CD4-positive, alpha-beta memory T cell (primary cell): ENCODE measurements around the gene TLR1. TPM values are rescaled to one million over a fixed set of nuclear protein-coding genes. Genes with fewer than 3 reads are reported as not detected.

Experiments used
- CTCF ChIA-PET: fragments of 350-600 bp; sonication (Branson Sonifier 250); formaldehyde crosslinking; loops from one replicate; lab custom pipeline; 2021; ENCODE audit warnings: inconsistent platforms; ENCODE audit not compliant: partially characterized antibody; lab: Charles Lee
- POLR2A ChIA-PET: fragments of 350-600 bp; sonication (Branson Sonifier 250); formaldehyde crosslinking; loops from one replicate; lab custom pipeline; 2021; ENCODE audit not compliant: partially characterized antibody; lab: Charles Lee
- DNase-seq, 5 donors: peaks; one replicate each; pipeline versions ENCODE4 v3.0.0 to v3.0.0-alpha.2; 2020 to 2022; ENCODE audit warnings: mixed read lengths in 1 of 5
- H3K27ac ChIP-seq: one replicate; pipeline ENCODE4 v1.7.0; 2013; ENCODE audit warnings: low read depth, low read length
- H3K27me3 ChIP-seq: 2 replicates; pipeline ENCODE4 v1.7.0; 2013; ENCODE audit warnings: mild to moderate bottlenecking, low read length, moderate library complexity; ENCODE audit not compliant: insufficient read depth
- H3K36me3 ChIP-seq: 2 replicates; pipeline ENCODE4 v1.7.0; 2013; ENCODE audit warnings: mild to moderate bottlenecking, low read length, moderate library complexity; ENCODE audit not compliant: insufficient read depth
- H3K4me1 ChIP-seq: 2 replicates; pipeline ENCODE4 v1.7.0; 2013; ENCODE audit warnings: mild to moderate bottlenecking, low read length, moderate library complexity; ENCODE audit not compliant: insufficient read depth
- H3K4me3 ChIP-seq, 2 donors: one replicate each; pipeline ENCODE4 v1.7.0; 2013; ENCODE audit warnings: low read length in 2 of 2, mild to moderate bottlenecking in 1 of 2
- H3K9me3 ChIP-seq, 2 donors: one replicate each; pipeline ENCODE4 v1.7.0; 2013; ENCODE audit warnings: low read length in 2 of 2, control low read depth in 1 of 2; ENCODE audit not compliant: control insufficient read depth in 1 of 2
- H3K27ac Mint-ChIP-seq, 7 donors: one replicate each; pipeline ENCODE4 v1.8.0; 2020 to 2021; ENCODE audit warnings: mixed read lengths in 7 of 7, mild to moderate bottlenecking in 6 of 7, inconsistent platforms in 3 of 7, moderate library complexity in 3 of 7
- H3K27me3 Mint-ChIP-seq, 2 donors: one replicate each; pipeline ENCODE4 v1.8.0; 2020 to 2021; ENCODE audit warnings: mixed read lengths in 2 of 2
- H3K36me3 Mint-ChIP-seq, 2 donors: one replicate each; pipeline ENCODE4 v1.8.0; 2020 to 2021; ENCODE audit warnings: mixed read lengths in 2 of 2, inconsistent platforms in 1 of 2, mild to moderate bottlenecking in 1 of 2
- H3K4me1 Mint-ChIP-seq, 4 donors: one replicate each; pipeline ENCODE4 v1.8.0; 2020 to 2021; ENCODE audit warnings: mixed read lengths in 4 of 4, mild to moderate bottlenecking in 1 of 4
- H3K4me3 Mint-ChIP-seq, 8 donors: one replicate each; pipeline ENCODE4 v1.8.0; 2020 to 2021; ENCODE audit warnings: mixed read lengths in 8 of 8, mild to moderate bottlenecking in 7 of 8, moderate library complexity in 6 of 8, inconsistent platforms in 3 of 8
- H3K9me3 Mint-ChIP-seq, 8 donors: one replicate each; pipeline ENCODE4 v1.8.0; 2020 to 2021; ENCODE audit warnings: mixed read lengths in 8 of 8, mild to moderate bottlenecking in 5 of 8, inconsistent platforms in 3 of 8, moderate library complexity in 1 of 8
- intact Hi-C: fragments of 100-400 bp; cut with micrococcal nuclease; formaldehyde crosslinking; loops from one replicate; pipeline ENCODE4 v1.15.1; 2023
- polyA plus RNA-seq, 2 donors: library from polyadenylated mRNA; unstranded; fragments of 300-500 nt; fragmentation: Illumina TruSeq; gene quantifications; one replicate each; pipeline ENCODE4 v1.2.3, GENCODE V29; 2021
- total RNA-seq, 2 experiments: library from RNA; stranded (reverse); gene quantifications; one replicate each; pipeline ENCODE4 v1.2.3, GENCODE V29; 2021

TLR1 gene
- total and polyA plus RNA-seq, 4 experiments from 2014 or later, result 16.2 to 24.3 (median 19.9) TPM

DNA sequence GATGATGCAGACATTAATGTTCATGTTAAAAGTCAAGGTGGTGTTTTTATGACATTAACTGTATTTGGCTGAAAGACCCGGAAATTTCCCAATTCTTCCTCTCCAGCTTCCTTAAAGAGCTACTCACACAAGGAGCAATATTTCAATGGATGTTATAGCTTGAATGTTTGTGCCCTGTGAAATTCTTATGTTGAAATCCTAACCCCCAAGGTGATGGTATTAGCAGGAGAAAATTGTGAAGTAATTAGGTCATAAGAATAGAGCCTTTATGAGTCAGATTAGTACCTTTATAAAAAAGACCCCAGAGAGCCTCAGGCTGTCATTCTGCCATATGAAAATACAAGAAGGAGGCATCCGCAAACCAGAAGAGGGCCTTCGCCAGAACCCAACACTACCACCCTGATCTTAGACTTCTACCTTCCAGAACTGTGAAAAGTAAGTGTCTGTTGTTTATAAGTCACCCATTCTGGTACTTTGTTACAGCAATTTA, 3.6 kb downstream of the TLR1 start:
- no peak for DNase-seq
- Histone ChIP-seq H3K4me3 (no peak overlapping the region), H3K4me1 (peaks cover 24% of the 10 kb centered on the region), H3K27me3 (no peaks in the 10 kb centered on the region), H3K9me3 (peaks cover 2 to 18% of the 10 kb centered on the region in 2 donors), H3K27ac (no peak overlapping the region), H3K36me3 (peaks cover 30% of the 10 kb centered on the region)
- H3K36me3 Mint-ChIP-seq, result peaks cover 65 to 71% of the 10 kb centered on the region in 2 donors
- peaks cover 4 to 74% (median 56%) of the 10 kb centered on the region in 8 donors for H3K9me3 Mint-ChIP-seq
- H3K27ac Mint-ChIP-seq, result no peak overlapping the region
- H3K27me3 Mint-ChIP-seq, result no peaks in the 10 kb centered on the region
- ChIA-PET POLR2A (interaction anchor here (1.6 kb wide), 1 partner anchor 18 kb away, joined by 3 read pairs; the partner anchor contains the start of gene TLR10), CTCF (interaction anchor here (1.2 to 7.3 kb wide), 4 partner anchors 17 to 74 kb away, joined by 3 to 86 read pairs (median 28); partner anchors contain the start of gene TLR10)
- intact Hi-C loops, result loop anchor here (10.0 kb wide), 1 partner anchor 1174 kb away; the partner anchor contains the start of gene PDS5A
- peak overlapping the region in 1 of 8 donors; percentile 3 for H3K4me3 Mint-ChIP-seq
- peaks cover 24 to 46% (median 34%) of the 10 kb centered on the region in 4 donors for H3K4me1 Mint-ChIP-seq

GRCh38 chr4:38800366-38800765, 4.2 kb downstream of the TLR1 start:
- POLR2A ChIA-PET, result no interaction called here
- intact Hi-C loops, result loop anchor here (10.0 kb wide), 1 partner anchor 1174 kb away; the partner anchor contains the start of gene PDS5A
- H3K27me3 Mint-ChIP-seq, result no peaks in the 10 kb centered on the region

DNA sequence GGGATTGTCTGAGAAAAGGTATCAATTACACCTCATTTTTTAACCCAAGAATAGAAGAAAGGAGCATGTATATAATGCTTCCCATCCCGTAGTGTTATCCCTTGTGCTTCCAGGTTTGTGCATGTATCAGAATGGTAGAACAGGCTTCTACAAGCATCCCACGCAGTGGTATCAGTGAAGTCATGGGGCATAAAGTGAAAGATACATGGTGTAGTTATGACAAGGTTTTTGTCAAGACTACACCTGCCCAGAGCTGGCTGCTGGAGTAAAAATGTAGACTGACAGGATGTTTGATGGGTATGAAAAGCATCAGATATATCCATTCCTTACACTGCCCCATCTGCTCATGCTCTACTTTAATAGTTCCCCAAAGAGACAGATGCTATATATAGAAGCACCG, 9.5 kb downstream of the TLR1 start:
- ChIA-PET CTCF (interaction anchor here (1.3 to 3.8 kb wide), 4 partner anchors 8 to 35 kb away, joined by 3 to 18 read pairs (median 5); partner anchors contain the start of genes TLR1 and TLR10), POLR2A (interaction anchor here (1.7 kb wide), 1 partner anchor 9 kb away, joined by 5 read pairs; the partner anchor contains the start of gene TLR1)
- H3K36me3 ChIP-seq, result peaks cover 24% of the 10 kb centered on the region
- H3K9me3 ChIP-seq, result peaks cover 0 to 29% of the 10 kb centered on the region in 2 donors
- no peak overlapping the region for H3K4me3 ChIP-seq
- peaks cover 0 to 4% (median 2%) of the 10 kb centered on the region in 4 donors for H3K4me1 Mint-ChIP-seq
- H3K27me3 ChIP-seq, result no peaks in the 10 kb centered on the region
- intact Hi-C loops, result no loop called here
- H3K27ac Mint-ChIP-seq, result no peak overlapping the region
- no peaks in the 10 kb centered on the region for H3K4me1 ChIP-seq
- no peak overlapping the region for H3K27ac ChIP-seq
- no peak overlapping the region for H3K4me3 Mint-ChIP-seq
- peaks cover 47 to 48% of the 10 kb centered on the region in 2 donors for H3K36me3 Mint-ChIP-seq
- no peak for DNase-seq
- peaks cover 6 to 92% (median 71%) of the 10 kb centered on the region in 8 donors for H3K9me3 Mint-ChIP-seq
- no peaks in the 10 kb centered on the region for H3K27me3 Mint-ChIP-seq

More at GRCh38 chr4:38800366-38800765, 4.2 kb downstream of the TLR1 start:
- Histone ChIP-seq H3K27me3 (no peaks in the 10 kb centered on the region), H3K36me3 (peaks cover 30% of the 10 kb centered on the region), H3K4me1 (peaks cover 18% of the 10 kb centered on the region), H3K9me3 (peaks cover 2 to 24% of the 10 kb centered on the region in 2 donors), H3K4me3 (no peak overlapping the region), H3K27ac (no peak overlapping the region)
- Mint-ChIP-seq H3K4me3 (peak overlapping the region in 1 of 8 donors; percentile 8), H3K9me3 (peaks cover 4 to 80% (median 62%) of the 10 kb centered on the region in 8 donors), H3K27ac (no peak overlapping the region), H3K4me1 (peaks cover 17 to 39% (median 28%) of the 10 kb centered on the region in 4 donors), H3K36me3 (peaks cover 66 to 73% of the 10 kb centered on the region in 2 donors)
- CTCF ChIA-PET, result interaction anchor here (1.2 to 7.3 kb wide), 4 partner anchors 16 to 73 kb away, joined by 3 to 86 read pairs (median 28); partner anchors contain the start of gene TLR10
- no peak for DNase-seq

DNA sequence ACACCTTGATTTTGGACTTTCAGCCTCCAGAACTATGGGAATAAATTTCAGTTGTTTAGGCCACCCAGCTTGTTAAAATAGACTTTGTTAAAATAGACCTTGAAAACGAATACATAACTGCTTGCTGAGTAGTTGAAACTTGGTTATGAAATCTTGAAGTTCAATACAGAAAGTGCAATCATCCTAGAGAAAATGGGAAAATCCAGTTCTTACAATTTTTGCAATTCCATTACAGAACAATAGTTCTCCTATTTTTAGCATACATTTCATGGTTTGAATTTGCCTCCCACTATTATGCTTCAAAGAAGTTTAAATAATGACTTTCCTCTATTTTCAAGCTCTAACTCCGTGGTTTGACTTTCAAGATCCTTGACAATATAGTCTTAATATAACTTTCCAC, 10.5 kb downstream of the TLR1 start:
- H3K27ac Mint-ChIP-seq, result no peak overlapping the region
- peaks cover 0 to 3% (median 0%) of the 10 kb centered on the region in 4 donors for H3K4me1 Mint-ChIP-seq
- ChIA-PET CTCF (interaction anchor here (0.7 to 3.8 kb wide), 7 partner anchors 9 to 67 kb away, joined by 3 to 18 read pairs (median 3); partner anchors contain the start of genes TLR1 and TLR10), POLR2A (no interaction called here)
- no peaks in the 10 kb centered on the region for H3K4me1 ChIP-seq
- peaks cover 2 to 89% (median 67%) of the 10 kb centered on the region in 8 donors for H3K9me3 Mint-ChIP-seq
- no peak overlapping the region for H3K4me3 ChIP-seq
- peaks cover 39 to 43% of the 10 kb centered on the region in 2 donors for H3K36me3 Mint-ChIP-seq
- no peak overlapping the region for H3K27ac ChIP-seq
- peaks cover 14% of the 10 kb centered on the region for H3K36me3 ChIP-seq
- no peaks in the 10 kb centered on the region for H3K27me3 Mint-ChIP-seq
- DNase-seq, result no peak
- intact Hi-C loops, result no loop called here
- H3K27me3 ChIP-seq, result no peaks in the 10 kb centered on the region
- peaks cover 0 to 29% of the 10 kb centered on the region in 2 donors for H3K9me3 ChIP-seq
- H3K4me3 Mint-ChIP-seq, result no peak overlapping the region

- no peak overlapping the region for H3K4me3 ChIP-seq
- H3K36me3 Mint-ChIP-seq, result peaks cover 14 to 24% of the 10 kb centered on the region in 2 donors
- H3K9me3 Mint-ChIP-seq, result peaks cover 2 to 68% (median 53%) of the 10 kb centered on the region in 8 donors
- ChIA-PET CTCF (interaction anchor here (1.1 to 4.1 kb wide), 4 partner anchors 10 to 614 kb away, joined by 3 to 15 read pairs (median 8); no protein-coding TSS in a partner anchor), POLR2A (no interaction called here)
- no peaks in the 10 kb centered on the region for H3K4me1 ChIP-seq
- H3K4me3 Mint-ChIP-seq, result no peak overlapping the region
- H3K27ac Mint-ChIP-seq, result no peak overlapping the region
- H3K27me3 ChIP-seq, result no peaks in the 10 kb centered on the region
- H3K9me3 ChIP-seq, result peaks cover 0 to 12% of the 10 kb centered on the region in 2 donors
- H3K27me3 Mint-ChIP-seq, result no peaks in the 10 kb centered on the region
- H3K27ac ChIP-seq, result no peak overlapping the region
- H3K36me3 ChIP-seq, result no peaks in the 10 kb centered on the region
- no peak for DNase-seq
- H3K4me1 Mint-ChIP-seq, result peaks cover 0 to 3% (median 0%) of the 10 kb centered on the region in 4 donors
- intact Hi-C loops, result no loop called here
Measured at GRCh38 chr4:38791010-38791409, 13.6 kb downstream of the TLR1 start.

GRCh38 chr4:38788317-38788716, 16.3 kb downstream of the TLR1 start:
- peaks cover 0 to 3% (median under 1%) of the 10 kb centered on the region in 4 donors for H3K4me1 Mint-ChIP-seq
- peaks cover 2 to 41% (median 27%) of the 10 kb centered on the region in 8 donors for H3K9me3 Mint-ChIP-seq
- no peak for DNase-seq
- H3K36me3 Mint-ChIP-seq, result peaks cover 3 to 13% of the 10 kb centered on the region in 2 donors
- no peaks in the 10 kb centered on the region for H3K9me3 ChIP-seq
- ChIA-PET POLR2A (no interaction called here), CTCF (interaction anchor here (2.1 to 4.1 kb wide), 2 partner anchors 7 to 29 kb away, joined by 5 to 15 read pairs; no protein-coding TSS in a partner anchor)
- no peaks in the 10 kb centered on the region for H3K4me1 ChIP-seq
- intact Hi-C loops, result no loop called here
- no peaks in the 10 kb centered on the region for H3K27me3 Mint-ChIP-seq
- no peaks in the 10 kb centered on the region for H3K36me3 ChIP-seq
- H3K4me3 ChIP-seq, result no peak overlapping the region
- no peak overlapping the region for H3K27ac Mint-ChIP-seq
- H3K27me3 ChIP-seq, result no peaks in the 10 kb centered on the region
- no peak overlapping the region for H3K27ac ChIP-seq
- H3K4me3 Mint-ChIP-seq, result no peak overlapping the region

DNA sequence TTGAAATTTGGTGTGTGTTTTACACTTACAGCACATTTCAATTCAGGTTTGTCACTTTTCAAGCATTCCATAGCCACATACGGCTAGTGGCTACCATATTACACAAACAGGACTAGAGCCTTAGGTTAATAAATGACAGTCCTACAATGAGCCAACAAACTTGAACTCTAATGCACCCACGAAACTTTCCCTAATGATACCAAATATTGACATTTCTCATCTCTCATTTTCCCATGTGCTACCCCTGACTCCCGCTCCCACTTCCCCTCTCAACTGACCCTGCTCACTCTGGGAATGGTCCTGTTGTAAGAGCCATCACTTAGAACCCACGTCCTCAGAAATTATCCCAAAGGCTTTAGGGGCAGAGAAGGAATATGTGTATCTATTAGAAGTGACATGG, 16.9 kb downstream of the TLR1 start:
- Mint-ChIP-seq H3K27ac (no peak overlapping the region), H3K4me3 (no peak overlapping the region), H3K36me3 (peaks cover 2 to 13% of the 10 kb centered on the region in 2 donors), H3K27me3 (peaks cover 0 to 2% of the 10 kb centered on the region in 2 donors), H3K9me3 (peaks cover 2 to 36% (median 26%) of the 10 kb centered on the region in 8 donors), H3K4me1 (peaks cover 2 to 4% (median 2%) of the 10 kb centered on the region in 4 donors)
- H3K4me3 ChIP-seq, result no peak overlapping the region
- no peaks in the 10 kb centered on the region for H3K27me3 ChIP-seq
- no peak overlapping the region for H3K27ac ChIP-seq
- ChIA-PET CTCF (no interaction called here), POLR2A (no interaction called here)
- no peaks in the 10 kb centered on the region for H3K9me3 ChIP-seq
- DNase-seq, result no peak
- no peaks in the 10 kb centered on the region for H3K36me3 ChIP-seq
- intact Hi-C loops, result no loop called here
- no peaks in the 10 kb centered on the region for H3K4me1 ChIP-seq
